GM18858 (cell line): ENCODE measurements around the gene ACKR1.

Experiments
- ATAC-seq: cut with Tn5 transposase; IDR thresholded peaks from one replicate; pipeline ENCODE4 v1.9.1; 2021; ENCODE audit not compliant: unreplicated experiment

Gene ACKR1

DNA sequence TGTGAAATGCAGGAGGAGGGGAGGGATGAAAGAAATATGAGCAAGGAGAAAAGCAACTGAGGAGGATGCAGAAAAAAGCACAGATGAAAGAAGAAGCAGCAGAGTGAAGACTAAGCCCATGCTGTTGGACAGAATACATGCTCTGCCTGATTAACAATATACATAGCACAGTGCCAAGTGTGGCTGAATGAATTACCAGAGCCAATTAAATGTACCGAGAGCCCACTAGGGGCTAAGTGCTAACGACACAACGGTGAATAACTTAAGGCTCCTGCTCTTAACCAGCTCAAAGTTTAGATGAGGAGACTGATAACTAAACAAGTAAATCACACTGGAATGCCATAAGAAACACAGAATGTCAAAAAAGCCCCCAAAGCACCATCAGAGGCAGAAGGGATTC lies 17.6 kb upstream of the ACKR1 start:
- no peak for ATAC-seq

DNA sequence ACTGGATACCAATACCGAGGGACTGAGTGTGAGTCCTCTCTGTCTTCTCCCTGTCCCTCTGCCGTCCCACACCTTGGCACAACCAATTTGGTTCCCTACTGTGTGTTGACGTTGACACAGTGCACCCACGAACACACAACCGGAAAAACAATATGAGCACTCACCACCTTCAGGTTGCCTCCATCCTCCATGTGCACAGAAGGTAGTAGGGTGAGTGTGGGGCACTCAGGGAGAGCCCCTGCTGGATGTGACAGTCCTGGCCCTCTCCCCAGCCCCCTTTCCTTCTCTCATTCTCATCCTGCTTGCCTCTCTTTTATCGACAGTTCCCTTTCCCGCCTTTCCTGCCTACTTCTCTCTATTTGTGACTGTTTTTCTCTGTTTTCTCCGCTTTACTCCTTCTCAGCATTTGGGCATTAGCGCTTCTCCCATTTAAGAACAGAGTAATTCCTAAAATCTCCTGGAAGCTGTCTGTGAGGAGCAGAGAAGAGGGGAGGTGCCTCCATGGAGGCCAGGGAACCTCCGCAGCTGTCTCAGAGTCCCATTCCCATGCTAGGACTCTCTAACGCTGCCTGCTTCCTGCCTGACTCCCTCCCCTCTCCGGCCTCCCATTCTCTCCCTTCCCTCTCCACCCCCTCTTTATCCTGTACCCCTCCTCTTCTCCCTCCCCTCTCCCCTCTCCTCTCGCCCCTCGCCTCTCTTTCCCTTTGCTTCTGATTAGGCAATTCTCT lies 16.9 kb upstream of the ACKR1 start:
- no peak for ATAC-seq

DNA sequence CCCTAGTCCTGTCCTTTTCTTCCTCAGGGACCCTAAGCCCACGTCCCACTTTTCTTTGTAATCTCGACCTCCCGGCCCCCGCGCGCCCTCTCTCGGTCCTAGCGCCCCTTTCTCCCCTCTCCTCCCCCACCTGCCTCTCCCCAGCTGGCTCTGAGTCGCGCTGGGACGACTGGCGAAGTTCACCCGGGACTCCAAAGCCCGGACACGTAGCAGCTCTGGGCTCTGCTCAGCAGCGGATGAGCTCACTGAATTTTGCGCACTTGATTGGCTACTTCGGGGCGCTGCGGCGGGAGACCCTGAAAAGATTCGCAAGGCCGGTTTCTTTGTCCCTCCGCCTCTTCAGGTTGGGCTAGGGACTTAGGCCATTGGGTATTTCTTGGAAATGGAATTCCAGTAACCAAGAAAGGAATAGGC lies 16.3 kb upstream of the ACKR1 start:
- peak; percentile 90 for ATAC-seq

- no peak for ATAC-seq
These were observed 14.2 kb upstream of the ACKR1 start for GRCh38 chr1:159190441-159190840.

DNA sequence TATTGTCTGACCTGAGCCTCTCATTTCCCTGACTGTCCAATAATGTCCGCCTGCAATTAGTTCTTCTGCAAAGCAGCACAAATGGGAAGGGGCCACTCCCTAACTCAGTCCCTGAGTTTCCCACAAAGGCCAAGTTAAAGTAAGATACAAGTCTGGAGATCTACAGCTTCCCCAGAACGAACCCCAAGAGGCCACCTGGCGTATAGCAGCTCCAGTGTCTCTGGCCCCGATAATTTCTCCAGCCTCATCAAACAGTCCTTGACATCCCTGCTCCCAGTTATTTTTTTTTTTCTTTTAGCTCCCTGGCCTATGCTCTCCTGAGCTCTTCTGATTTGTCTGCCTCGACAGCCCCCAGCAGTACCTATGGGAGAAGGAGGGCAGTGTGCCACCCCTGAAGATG lies 8.1 kb upstream of the ACKR1 start:
- no peak for ATAC-seq

GRCh38 chr1:159197561-159198557 lies 6.8 kb upstream of the ACKR1 start:
- ATAC-seq: peak; percentile 71

DNA sequence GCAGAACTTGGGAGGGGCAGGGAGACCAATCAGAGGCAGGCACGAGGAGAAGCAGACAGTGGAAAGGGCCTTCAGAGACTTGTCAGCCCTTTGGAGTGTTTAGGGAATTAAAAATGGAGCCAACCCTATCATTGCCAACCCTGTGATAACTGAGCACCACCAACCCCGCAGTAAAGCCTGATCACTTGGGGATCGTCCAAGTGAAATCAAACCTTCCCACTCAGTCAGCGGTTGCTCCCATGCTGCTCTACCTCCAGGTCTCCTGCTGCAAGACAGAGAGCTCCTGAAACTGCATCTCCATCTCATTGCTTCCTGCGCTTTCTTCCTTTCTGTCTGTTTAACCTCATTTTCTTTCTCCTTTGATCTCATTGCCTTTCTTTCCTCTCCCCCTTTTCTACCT lies 4.8 kb upstream of the ACKR1 start:
- ATAC-seq: no peak

DNA sequence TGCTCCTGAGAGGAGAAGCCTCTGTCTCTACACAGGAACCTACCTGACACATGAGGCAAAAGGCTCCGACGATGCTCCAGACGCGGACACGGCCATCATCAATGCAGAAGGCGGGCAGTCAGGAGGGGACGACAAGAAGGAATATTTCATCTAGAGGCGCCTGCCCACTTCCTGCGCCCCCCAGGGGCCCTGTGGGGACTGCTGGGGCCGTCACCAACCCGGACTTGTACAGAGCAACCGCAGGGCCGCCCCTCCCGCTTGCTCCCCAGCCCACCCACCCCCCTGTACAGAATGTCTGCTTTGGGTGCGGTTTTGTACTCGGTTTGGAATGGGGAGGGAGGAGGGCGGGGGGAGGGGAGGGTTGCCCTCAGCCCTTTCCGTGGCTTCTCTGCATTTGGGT lies 3.9 kb upstream of the ACKR1 start:
- no peak for ATAC-seq

- no peak for ATAC-seq
These were observed 3.0 kb upstream of the ACKR1 start for GRCh38 chr1:159201642-159202041.

- ATAC-seq: no peak
These were observed 1.1 kb upstream of the ACKR1 start for GRCh38 chr1:159203610-159204009.

DNA sequence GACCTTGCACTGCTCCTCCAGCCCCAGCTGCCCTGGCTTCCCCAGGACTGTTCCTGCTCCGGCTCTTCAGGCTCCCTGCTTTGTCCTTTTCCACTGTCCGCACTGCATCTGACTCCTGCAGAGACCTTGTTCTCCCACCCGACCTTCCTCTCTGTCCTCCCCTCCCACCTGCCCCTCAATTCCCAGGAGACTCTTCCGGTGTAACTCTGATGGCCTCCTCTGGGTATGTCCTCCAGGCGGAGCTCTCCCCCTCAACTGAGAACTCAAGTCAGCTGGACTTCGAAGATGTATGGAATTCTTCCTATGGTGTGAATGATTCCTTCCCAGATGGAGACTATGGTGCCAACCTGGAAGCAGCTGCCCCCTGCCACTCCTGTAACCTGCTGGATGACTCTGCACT lies 550 bp downstream of the ACKR1 start:
- ATAC-seq: no peak

- no peak for ATAC-seq
These were observed 1.4 kb downstream of the ACKR1 start for GRCh38 chr1:159206110-159206509.

GRCh38 chr1:159207080-159207479 lies 2.4 kb downstream of the ACKR1 start:
- no peak for ATAC-seq

- ATAC-seq: no peak
These were observed 3.1 kb downstream of the ACKR1 start for GRCh38 chr1:159207774-159208173.

- ATAC-seq: no peak
These were observed 3.6 kb downstream of the ACKR1 start for GRCh38 chr1:159208175-159208825.

- ATAC-seq: no peak
These were observed 4.4 kb downstream of the ACKR1 start for GRCh38 chr1:159209061-159209460.

- ATAC-seq: no peak
These were observed 6.9 kb downstream of the ACKR1 start for GRCh38 chr1:159211331-159212136.

- ATAC-seq: no peak
These were observed 7.9 kb downstream of the ACKR1 start for GRCh38 chr1:159212596-159212995.

- no peak for ATAC-seq
These were observed 9.6 kb downstream of the ACKR1 start for GRCh38 chr1:159214149-159214760.
